ENCODE data around the gene ZFR.

- TF ChIP-seq CTCF (IDR thresholded peaks at IDR 0.05) (no peak), POLR2A (IDR thresholded peaks at IDR 0.05) (no peak), POLR2AphosphoS5 (IDR thresholded peaks at IDR 0.05) (no peak)
Measured at GRCh38 chr5:32465076-32465475, 20.5 kb upstream of the ZFR start.
